Measurements from ENCODE around the gene COL18A1. TPM values are rescaled to one million over a fixed set of nuclear protein-coding genes. Genes with fewer than 3 reads are reported as not detected.

Gene COL18A1
- total and polyA plus RNA-seq, 4 donors: 44.9 to 308 (median 232) TPM

GRCh38 chr21:45534636-45535331 lies 129.8 kb downstream of the COL18A1 start (continued):
- TF ChIP-seq MAX (IDR thresholded peaks at IDR 0.05) (peak; percentile 82), YY1 (IDR thresholded peaks at IDR 0.05) (peak; percentile 74), HNF4G (IDR thresholded peaks at IDR 0.05) (no peak), FOXA1 (IDR thresholded peaks at IDR 0.05) (no peak), NR2F2 (IDR thresholded peaks at IDR 0.05) (no peak), FOXA2 (IDR thresholded peaks at IDR 0.05) (no peak)

- Histone ChIP-seq H3K36me3 (ENCODE audit: control insufficient read depth in 4 of 4, insufficient read depth in 3 of 4, low read depth in 1 of 4, low read length in 3 of 4) (peaks cover 0 to under 1% (median 0%) of the 10 kb centered on the region in 4 donors), H3K9me3 (ENCODE audit: control insufficient read depth in 4 of 4, low read length in 3 of 4) (no peaks in the 10 kb centered on the region), H3K9ac (ENCODE audit: low read depth in 1 of 2, low read length in 2 of 2) (no peak overlapping the region), H3K27ac (ENCODE audit: low read depth in 1 of 2, low read length in 2 of 2) (peak overlapping the region; percentile 72 to 87), H3K4me1 (ENCODE audit: control insufficient read depth in 4 of 4, insufficient read depth in 4 of 4, low read length in 3 of 4) (peaks cover 19 to 52% (median 33%) of the 10 kb centered on the region in 4 donors), H3K4me3 (ENCODE audit: low read depth in 1 of 3, low read length in 3 of 3) (no peak overlapping the region), H3K27me3 (ENCODE audit: control insufficient read depth in 4 of 4, insufficient read depth in 4 of 4, low read length in 3 of 4) (no peaks in the 10 kb centered on the region)
- WGBS: 54% methylated on average over 34 of the region's 34 CpGs
- peak in 1 of 2 donors; percentile 64 for TF ChIP-seq RXRA (IDR thresholded peaks at IDR 0.05)
- no peak for TF ChIP-seq ATF3 (IDR thresholded peaks at IDR 0.05)
- peak in 1 of 2 donors; percentile 39 for TF ChIP-seq HNF4A (conservative IDR thresholded peaks at IDR 0.05)
- no peak for TF ChIP-seq RAD21 (IDR thresholded peaks at IDR 0.05)
- DNase-seq (ENCODE audit: low spot score): no peak
Measured at GRCh38 chr21:45535341-45536081, 130.5 kb downstream of the COL18A1 start.

GRCh38 chr21:45536301-45537081 lies 131.5 kb downstream of the COL18A1 start:
- peaks cover 19 to 57% (median 34%) of the 10 kb centered on the region in 4 donors for H3K4me1 ChIP-seq (ENCODE audit: control insufficient read depth in 4 of 4, insufficient read depth in 4 of 4, low read length in 3 of 4)

More at GRCh38 chr21:45536301-45537081, 131.5 kb downstream of the COL18A1 start:
- H3K27me3 ChIP-seq (ENCODE audit: control insufficient read depth in 4 of 4, insufficient read depth in 4 of 4, low read length in 3 of 4): no peaks in the 10 kb centered on the region
- H3K9me3 ChIP-seq (ENCODE audit: control insufficient read depth in 4 of 4, low read length in 3 of 4): no peaks in the 10 kb centered on the region
- no peak overlapping the region for H3K4me3 ChIP-seq (ENCODE audit: low read depth in 1 of 3, low read length in 3 of 3)
- WGBS: 95% methylated on average over 31 of the region's 31 CpGs
- H3K27ac ChIP-seq (ENCODE audit: low read depth in 1 of 2, low read length in 2 of 2): no peak overlapping the region
- no peaks in the 10 kb centered on the region for H3K36me3 ChIP-seq (ENCODE audit: control insufficient read depth in 4 of 4, insufficient read depth in 3 of 4, low read depth in 1 of 4, low read length in 3 of 4)
- no peak for DNase-seq (ENCODE audit: low spot score)
- no peak for TF ChIP-seq REST (IDR thresholded peaks at IDR 0.05)
- no peak for TF ChIP-seq SP1 (IDR thresholded peaks at IDR 0.05)
- TF ChIP-seq FOXA1 (IDR thresholded peaks at IDR 0.05): no peak
- no peak for TF ChIP-seq GABPA (IDR thresholded peaks at IDR 0.05 in 1 of 2, conservative IDR thresholded peaks at IDR 0.05 in 1 of 2)
- H3K9ac ChIP-seq (ENCODE audit: low read depth in 1 of 2, low read length in 2 of 2): no peak overlapping the region

Data from liver (tissue), 9 donors.